A673 (cell line): ENCODE measurements around the gene SLF1.

Experiments
- CTCF ChIP-seq: fragments of 300-800, 200-600 bp; sonication (generic); conservative IDR thresholded peaks from 2 replicates; pipeline ENCODE4 v1.5.1; 2017; ENCODE audit warnings: low read depth, mild to moderate bottlenecking, antibody characterized with exemption, low read length, moderate library complexity, mixed read lengths
- EZH2 ChIP-seq: fragments of 200-600 bp; sonication (generic); IDR thresholded peaks from 2 replicates; pipeline ENCODE4 v1.6.1; 2017; ENCODE audit warnings: borderline replicate concordance, low read depth, mild to moderate bottlenecking, mixed read lengths, antibody characterized with exemption, low read length; ENCODE audit not compliant: poor library complexity, severe bottlenecking

DNA sequence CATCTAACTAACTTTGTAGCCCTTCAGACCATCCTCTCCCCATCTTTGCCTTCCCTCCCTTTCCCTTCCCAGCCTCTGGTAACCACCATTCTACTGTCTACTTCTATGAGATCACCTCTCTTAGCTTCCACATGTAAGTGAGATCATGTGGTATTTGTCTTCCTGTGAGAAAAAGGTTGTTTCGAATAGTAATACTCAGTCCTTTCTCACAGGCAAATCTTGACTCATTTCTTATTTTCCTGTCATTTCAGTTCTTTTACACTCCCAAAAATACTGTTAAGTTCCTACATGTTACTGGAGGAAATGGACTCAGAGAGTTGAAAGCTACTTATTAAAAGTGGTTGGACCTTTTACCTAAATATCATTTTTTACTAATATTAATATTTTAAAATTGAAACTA lies 82.1 kb downstream of the SLF1 start:
- TF ChIP-seq CTCF (no peak), EZH2 (no peak)
